WTC11 (cell line): Measurements from ENCODE around the gene AK5.

Experiments
- CTCF ChIP-seq: fragments of 200-600 bp; IDR thresholded peaks from 2 replicates; pipeline ENCODE4 v1.8.0; 2022; ENCODE audit warnings: antibody characterized with exemption
- NR2C2 ChIP-seq: sonication (generic); formaldehyde crosslinking; IDR thresholded peaks from 2 replicates; pipeline ENCODE4 v1.8.0; 2022; ENCODE audit warnings: mild to moderate bottlenecking, missing genetic modification reagents
- PREB ChIP-seq: sonication (generic); formaldehyde crosslinking; IDR thresholded peaks from 2 replicates; pipeline ENCODE4 v1.8.1; 2022; ENCODE audit warnings: mild to moderate bottlenecking, missing genetic modification reagents, moderate library complexity, borderline replicate concordance
- TCF7 ChIP-seq: sonication (generic); formaldehyde crosslinking; IDR thresholded peaks from 2 replicates; pipeline ENCODE4 v1.8.0; 2022; ENCODE audit warnings: mild to moderate bottlenecking, low read depth, missing genetic modification reagents, moderate library complexity
- ZNF121 ChIP-seq: sonication (generic); formaldehyde crosslinking; IDR thresholded peaks from 2 replicates; pipeline ENCODE4 v1.8.0; 2023; ENCODE audit warnings: missing genetic modification reagents
- ZNF425 ChIP-seq: fragments of 250-450 bp; sonication (Bioruptor Pico); conservative IDR thresholded peaks from 2 replicates; pipeline ENCODE4 v1.9.0; 2021; ENCODE audit warnings: mild to moderate bottlenecking

- TF ChIP-seq TCF7 (no peak), CTCF (no peak), ZNF425 (CRISPR knock-in tag) (no peak), PREB (no peak), ZNF121 (no peak), NR2C2 (CRISPR knock-in tag) (no peak)
These were observed 217.6 kb downstream of the AK5 start for GRCh38 chr1:77499466-77499865.
